A549 treated with DMSO at 1 μM for 4 hours (cell line): ENCODE data around the gene GTF2A1. TPM values are rescaled to one million over a fixed set of nuclear protein-coding genes. Genes with fewer than 3 reads are reported as not detected.

ENCODE experiments used
- total RNA-seq: library from RNA; stranded (reverse); fragments of 200-300 nt; extraction: Qiagen RNA extraction; gene quantifications from 5 replicates; pipeline ENCODE4 v1.2.3, GENCODE V29; 2022; ENCODE audit warnings: low read depth

The GTF2A1 gene
- 12.4 to 18.8 TPM (median 16.8 TPM) in 5 replicates for total RNA-seq

GRCh38 chr14:81220830-81221578 lies at the start of gene GTF2A1:
Gene GTF2A1, minus strand, starts transcription at chr14:81220959. Its CDS starts 441 bp downstream, at chr14:81220518.

Other genes starting within 250 kb of the GTF2A1 start
- gene STON2, start 179.4 kb upstream of the GTF2A1 start, total RNA-seq, result 0.66 to 1.3 TPM (median 0.99 TPM) in 5 replicates